Measurements from ENCODE around the gene NEU3. TPM values are rescaled to one million over a fixed set of nuclear protein-coding genes. Genes with fewer than 3 reads are reported as not detected.

Gene NEU3
- total RNA-seq, 1 experiment from 2014 or later: 19.3 TPM

DNA sequence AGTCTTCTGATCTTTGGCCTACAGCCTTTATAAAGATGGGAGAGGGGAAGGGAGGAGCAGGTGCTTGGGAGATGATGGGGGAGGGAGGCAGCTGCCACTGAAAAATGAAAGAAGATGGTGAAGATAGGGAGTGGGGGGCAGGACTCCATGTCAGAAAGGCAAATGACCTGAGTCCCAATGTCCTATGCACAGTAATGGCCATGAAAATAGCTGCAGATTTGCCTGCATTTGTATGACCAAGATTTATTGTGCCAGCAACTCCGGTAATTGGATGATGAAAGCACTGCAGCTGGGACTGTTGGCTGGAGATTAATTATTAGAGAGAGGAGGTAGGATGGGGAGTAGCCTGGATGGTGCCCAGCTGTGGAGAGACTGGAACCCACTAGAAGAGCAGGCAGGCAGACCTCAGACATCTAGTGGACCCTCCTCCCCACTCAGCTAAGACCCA is 36.1 kb downstream of the NEU3 start:
- no peaks in the 10 kb centered on the region for H3K36me3 ChIP-seq (ENCODE audit: control insufficient read depth, insufficient read depth, low read length)
- H3K4me3 Mint-ChIP-seq (ENCODE audit: unreplicated experiment): no peak overlapping the region
- peaks cover 10% of the 10 kb centered on the region for H3K9me3 Mint-ChIP-seq (ENCODE audit: unreplicated experiment)
- TF ChIP-seq, protein P1, sequence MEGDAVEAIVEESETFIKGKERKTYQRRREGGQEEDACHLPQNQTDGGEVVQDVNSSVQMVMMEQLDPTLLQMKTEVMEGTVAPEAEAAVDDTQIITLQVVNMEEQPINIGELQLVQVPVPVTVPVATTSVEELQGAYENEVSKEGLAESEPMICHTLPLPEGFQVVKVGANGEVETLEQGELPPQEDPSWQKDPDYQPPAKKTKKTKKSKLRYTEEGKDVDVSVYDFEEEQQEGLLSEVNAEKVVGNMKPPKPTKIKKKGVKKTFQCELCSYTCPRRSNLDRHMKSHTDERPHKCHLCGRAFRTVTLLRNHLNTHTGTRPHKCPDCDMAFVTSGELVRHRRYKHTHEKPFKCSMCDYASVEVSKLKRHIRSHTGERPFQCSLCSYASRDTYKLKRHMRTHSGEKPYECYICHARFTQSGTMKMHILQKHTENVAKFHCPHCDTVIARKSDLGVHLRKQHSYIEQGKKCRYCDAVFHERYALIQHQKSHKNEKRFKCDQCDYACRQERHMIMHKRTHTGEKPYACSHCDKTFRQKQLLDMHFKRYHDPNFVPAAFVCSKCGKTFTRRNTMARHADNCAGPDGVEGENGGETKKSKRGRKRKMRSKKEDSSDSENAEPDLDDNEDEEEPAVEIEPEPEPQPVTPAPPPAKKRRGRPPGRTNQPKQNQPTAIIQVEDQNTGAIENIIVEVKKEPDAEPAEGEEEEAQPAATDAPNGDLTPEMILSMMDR (IDR thresholded peaks at IDR 0.05; ENCODE audit: insufficient read depth in 1 of 2, low read depth in 1 of 2, low read length in 1 of 2, severe bottlenecking in 1 of 2, unreplicated experiment in 1 of 2): no peak
- H3K4me1 ChIP-seq: no peaks in the 10 kb centered on the region
- H3K27me3 ChIP-seq (replicated peaks; ENCODE audit: control insufficient read depth, insufficient read depth, low read length): no peaks in the 10 kb centered on the region
- no peaks in the 10 kb centered on the region for H3K36me3 Mint-ChIP-seq (ENCODE audit: insufficient read depth, unreplicated experiment)
- intact Hi-C loops (cut with micrococcal nuclease; ENCODE audit: unreplicated experiment): no loop called here
- H3K27ac Mint-ChIP-seq (ENCODE audit: unreplicated experiment): no peak overlapping the region
- H3K27me3 Mint-ChIP-seq (ENCODE audit: insufficient read depth, unreplicated experiment): peaks cover 5% of the 10 kb centered on the region
- BruUV-seq (replicated peaks): no TSS peak
- peaks cover 7% of the 10 kb centered on the region for H3K9me3 ChIP-seq
- ChIA-PET POLR2A (no interaction called here), CTCF (interaction anchor here (0.6 to 3.5 kb wide), 4 partner anchors 81 to 226 kb away, joined by 3 to 18 read pairs (median 8); no protein-coding TSS in a partner anchor)
- H3K4me1 Mint-ChIP-seq (ENCODE audit: low read depth, unreplicated experiment): no peaks in the 10 kb centered on the region
- H3K4me3 ChIP-seq (ENCODE audit: low read depth, low read length): no peak overlapping the region
- DNase-seq: no peak

DNA sequence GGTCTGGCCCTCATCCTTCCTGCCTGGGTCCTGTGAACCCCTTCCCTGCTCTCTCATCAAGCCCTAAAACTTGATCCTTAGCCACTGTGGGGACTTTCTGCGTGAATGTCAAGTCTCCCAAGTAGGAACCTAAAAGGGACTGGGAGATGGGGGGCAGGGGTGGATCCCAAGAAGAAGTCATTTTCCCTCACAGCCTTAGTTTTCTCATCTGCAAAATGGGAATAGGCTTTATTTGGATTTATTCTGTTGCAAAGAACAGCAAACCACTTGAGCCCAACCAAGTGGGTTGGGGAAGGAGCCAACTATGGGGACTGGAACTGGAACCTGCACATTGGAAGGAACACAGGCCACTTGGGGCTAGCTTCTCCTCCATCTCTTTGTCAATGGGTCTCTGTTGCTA is 36.8 kb downstream of the NEU3 start:
- Mint-ChIP-seq H3K9me3 (ENCODE audit: unreplicated experiment) (peaks cover 4% of the 10 kb centered on the region), H3K27me3 (ENCODE audit: insufficient read depth, unreplicated experiment) (peaks cover 5% of the 10 kb centered on the region), H3K4me1 (ENCODE audit: low read depth, unreplicated experiment) (no peaks in the 10 kb centered on the region), H3K27ac (ENCODE audit: unreplicated experiment) (no peak overlapping the region), H3K36me3 (ENCODE audit: insufficient read depth, unreplicated experiment) (no peaks in the 10 kb centered on the region), H3K4me3 (ENCODE audit: unreplicated experiment) (no peak overlapping the region)
- no peaks in the 10 kb centered on the region for H3K27me3 ChIP-seq (replicated peaks; ENCODE audit: control insufficient read depth, insufficient read depth, low read length)
- ChIA-PET CTCF (interaction anchor here (0.6 to 3.5 kb wide), 4 partner anchors 80 to 223 kb away, joined by 4 to 18 read pairs (median 11); no protein-coding TSS in a partner anchor), POLR2A (no interaction called here)
- H3K4me3 ChIP-seq (ENCODE audit: low read depth, low read length): no peak overlapping the region
- no peaks in the 10 kb centered on the region for H3K9me3 ChIP-seq
- intact Hi-C loops (cut with micrococcal nuclease; ENCODE audit: unreplicated experiment): no loop called here
- no peaks in the 10 kb centered on the region for H3K36me3 ChIP-seq (ENCODE audit: control insufficient read depth, insufficient read depth, low read length)
- no peaks in the 10 kb centered on the region for H3K4me1 ChIP-seq
- BruUV-seq (replicated peaks): no TSS peak
- no peak for DNase-seq
- TF ChIP-seq, protein P1 (IDR thresholded peaks at IDR 0.05; ENCODE audit: insufficient read depth in 1 of 2, low read depth in 1 of 2, low read length in 1 of 2, severe bottlenecking in 1 of 2, unreplicated experiment in 1 of 2): no peak

DNA sequence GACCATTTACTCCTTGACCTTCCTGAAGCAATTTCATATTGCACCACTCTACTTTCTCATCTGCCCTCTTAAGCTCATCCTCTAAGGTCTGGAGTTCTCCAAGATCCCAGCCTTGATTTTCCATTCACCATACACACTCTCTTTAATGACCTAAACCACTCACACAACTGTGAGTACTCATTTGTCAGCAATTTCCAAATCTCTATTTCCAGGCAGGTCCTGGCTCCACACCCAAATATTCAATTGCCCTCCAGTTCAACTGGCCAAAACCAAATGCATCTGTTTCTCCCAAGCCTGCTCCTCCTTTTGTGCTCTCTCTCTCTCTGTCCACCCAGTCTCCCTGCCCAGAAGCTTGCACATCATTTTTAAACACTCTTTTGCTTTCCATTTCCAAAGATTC is 39.6 kb downstream of the NEU3 start:
- no peak for DNase-seq

More for the DNA sequence above, 39.6 kb downstream of the NEU3 start:
- Mint-ChIP-seq H3K27ac (ENCODE audit: unreplicated experiment) (no peak overlapping the region), H3K27me3 (ENCODE audit: insufficient read depth, unreplicated experiment) (peaks cover 9% of the 10 kb centered on the region), H3K36me3 (ENCODE audit: insufficient read depth, unreplicated experiment) (no peaks in the 10 kb centered on the region), H3K4me3 (ENCODE audit: unreplicated experiment) (no peak overlapping the region), H3K9me3 (ENCODE audit: unreplicated experiment) (no peaks in the 10 kb centered on the region), H3K4me1 (ENCODE audit: low read depth, unreplicated experiment) (no peaks in the 10 kb centered on the region)
- ChIA-PET CTCF (interaction anchor here (0.6 to 2.8 kb wide), 3 partner anchors 29 to 220 kb away, joined by 3 to 15 read pairs (median 9); no protein-coding TSS in a partner anchor), POLR2A (no interaction called here)
- no peaks in the 10 kb centered on the region for H3K27me3 ChIP-seq (replicated peaks; ENCODE audit: control insufficient read depth, insufficient read depth, low read length)
- H3K4me3 ChIP-seq (ENCODE audit: low read depth, low read length): no peak overlapping the region
- no peaks in the 10 kb centered on the region for H3K4me1 ChIP-seq
- TF ChIP-seq, protein P1 (IDR thresholded peaks at IDR 0.05; ENCODE audit: insufficient read depth in 1 of 2, low read depth in 1 of 2, low read length in 1 of 2, severe bottlenecking in 1 of 2, unreplicated experiment in 1 of 2): no peak
- no peaks in the 10 kb centered on the region for H3K9me3 ChIP-seq
- intact Hi-C loops (cut with micrococcal nuclease; ENCODE audit: unreplicated experiment): no loop called here
- no peaks in the 10 kb centered on the region for H3K36me3 ChIP-seq (ENCODE audit: control insufficient read depth, insufficient read depth, low read length)
- no TSS peak for BruUV-seq (replicated peaks)
